Hepatocyte (in vitro differentiated cells): ENCODE results near the gene PIGK. TPM values are rescaled to one million over a fixed set of nuclear protein-coding genes. Genes with fewer than 3 reads are reported as not detected.

Experiments used
- DNase-seq: peaks from one replicate; pipeline ENCODE4 v3.0.0-alpha.2; 2016; ENCODE audit warnings: low spot score
- H2AFZ ChIP-seq: fragments of 200-600 bp; sonication (generic); 2 replicates; pipeline ENCODE4 v1.6.0; 2016; ENCODE audit warnings: antibody characterized with exemption, mild to moderate bottlenecking
- H3K27ac ChIP-seq: fragments of 200-600 bp; sonication (generic); 2 replicates; pipeline ENCODE4 v1.5.1; 2016; ENCODE audit warnings: mild to moderate bottlenecking
- H3K27me3 ChIP-seq: fragments of 200-600 bp; sonication (generic); 2 replicates; pipeline ENCODE4 v1.6.1; 2016
- H3K36me3 ChIP-seq: fragments of 200-600 bp; sonication (generic); replicated peaks from 2 replicates; pipeline ENCODE4 v1.5.1; 2016; ENCODE audit warnings: low read depth; ENCODE audit not compliant: insufficient read depth
- H3K4me1 ChIP-seq: fragments of 200-600 bp; sonication (generic); 2 replicates; pipeline ENCODE4 v1.5.1; 2016; ENCODE audit warnings: mild to moderate bottlenecking, moderate library complexity; ENCODE audit not compliant: insufficient read depth
- H3K4me2 ChIP-seq: fragments of 200-600 bp; sonication (generic); 2 replicates; pipeline ENCODE4 v1.6.0; 2016
- H3K4me3 ChIP-seq: fragments of 200-600 bp; sonication (generic); 2 replicates; pipeline ENCODE4 v1.5.1; 2016; ENCODE audit warnings: mild to moderate bottlenecking
- H3K79me2 ChIP-seq: fragments of 200-600 bp; sonication (generic); 2 replicates; pipeline ENCODE4 v1.6.0; 2017; ENCODE audit warnings: mild to moderate bottlenecking
- H3K9me2 ChIP-seq: fragments of 200-600 bp; sonication (generic); replicated peaks from 2 replicates; pipeline ENCODE4 v1.6.0; 2017; ENCODE audit warnings: mild to moderate bottlenecking; ENCODE audit not compliant: insufficient read depth
- H3K9me3 ChIP-seq: fragments of 200-600 bp; sonication (generic); 2 replicates; pipeline ENCODE4 v1.5.1; 2016; ENCODE audit warnings: low read depth, mild to moderate bottlenecking
- H4K20me1 ChIP-seq: fragments of 200-600 bp; sonication (generic); 2 replicates; pipeline ENCODE4 v1.6.0; 2016; ENCODE audit warnings: mild to moderate bottlenecking; ENCODE audit not compliant: insufficient read depth, poor library complexity, severe bottlenecking
- EZH2 ChIP-seq: fragments of 200-600 bp; sonication (generic); IDR thresholded peaks from 2 replicates; pipeline ENCODE4 v1.6.1; 2016; ENCODE audit warnings: antibody characterized with exemption, mild to moderate bottlenecking, borderline replicate concordance
- EZH2phosphoT487 ChIP-seq: fragments of 200-600 bp; sonication (generic); IDR thresholded peaks from one replicate; pipeline ENCODE4 v1.6.1; 2018; ENCODE audit warnings: antibody characterized with exemption, mild to moderate bottlenecking, low read depth, moderate library complexity; ENCODE audit not compliant: unreplicated experiment, severe bottlenecking
- WGBS: methylation state at CpG from one replicate; pipeline ENCODE4 v1.1.6; 2016; ENCODE audit warnings: low lambda C conversion rate; ENCODE audit errors: missing lambda C conversion rate; 5-methylcytosine and 5-hydroxymethylcytosine counted together
- polyA plus RNA-seq: library from polyadenylated mRNA; unstranded; fragments of >200 nt; fragmentation: Nextera tagmentation; extraction: Ambion mirVana; gene quantifications from 2 replicates; pipeline ENCODE4 v1.2.1, GENCODE V29; 2016
- total RNA-seq: library from RNA; depleted of rRNA; stranded (reverse); fragments of >200 nt; gene quantifications from 2 replicates; pipeline ENCODE4 v1.2.3, GENCODE V29; 2014
- TF ChIP-seq, protein P1 (sequence below): fragments of 200-600 bp; sonication (generic); IDR thresholded peaks from 2 replicates; pipeline ENCODE4 v1.5.1; 2016; ENCODE audit warnings: antibody characterized with exemption, mild to moderate bottlenecking; ENCODE audit not compliant: poor library complexity

PIGK gene
- total and polyA plus RNA-seq, 2 experiments from 2014 or later, result 19.4 to 37.1 TPM

DNA sequence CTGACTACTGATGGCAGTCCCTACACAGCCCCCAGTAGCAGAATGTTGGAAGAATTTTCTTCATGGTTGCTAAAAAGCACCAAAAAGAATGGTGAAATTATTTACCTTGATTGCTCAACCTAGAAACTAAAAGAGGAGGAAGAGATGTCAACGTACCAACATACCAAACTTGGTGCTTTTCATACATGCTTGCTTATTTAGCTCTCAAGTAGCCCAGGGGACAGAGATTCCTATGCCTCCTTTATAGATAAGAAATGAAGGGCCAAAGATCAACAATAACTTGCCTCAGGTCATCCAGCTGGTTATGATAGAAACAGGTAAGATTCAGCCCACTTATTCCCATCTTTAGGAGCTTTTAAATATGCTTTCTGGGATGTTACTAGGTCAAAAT lies 170.6 kb downstream of the PIGK start:
- no peaks in the 10 kb centered on the region for H3K9me2 ChIP-seq
- WGBS, result 25% methylated on average over 1 of the region's 1 CpG
- no peak for DNase-seq
- H2AFZ ChIP-seq, result no peak overlapping the region
- no peaks in the 10 kb centered on the region for H3K9me3 ChIP-seq
- no peak overlapping the region for H3K4me3 ChIP-seq
- H3K79me2 ChIP-seq, result no peaks in the 10 kb centered on the region
- H3K27me3 ChIP-seq, result no peaks in the 10 kb centered on the region
- no peak overlapping the region for H3K27ac ChIP-seq
- H3K4me1 ChIP-seq, result no peaks in the 10 kb centered on the region
- H3K4me2 ChIP-seq, result no peak overlapping the region
- H4K20me1 ChIP-seq, result no peaks in the 10 kb centered on the region
- no peaks in the 10 kb centered on the region for H3K36me3 ChIP-seq
- TF ChIP-seq EZH2, result no peak
- TF ChIP-seq EZH2phosphoT487, result no peak
- TF ChIP-seq, protein P1, sequence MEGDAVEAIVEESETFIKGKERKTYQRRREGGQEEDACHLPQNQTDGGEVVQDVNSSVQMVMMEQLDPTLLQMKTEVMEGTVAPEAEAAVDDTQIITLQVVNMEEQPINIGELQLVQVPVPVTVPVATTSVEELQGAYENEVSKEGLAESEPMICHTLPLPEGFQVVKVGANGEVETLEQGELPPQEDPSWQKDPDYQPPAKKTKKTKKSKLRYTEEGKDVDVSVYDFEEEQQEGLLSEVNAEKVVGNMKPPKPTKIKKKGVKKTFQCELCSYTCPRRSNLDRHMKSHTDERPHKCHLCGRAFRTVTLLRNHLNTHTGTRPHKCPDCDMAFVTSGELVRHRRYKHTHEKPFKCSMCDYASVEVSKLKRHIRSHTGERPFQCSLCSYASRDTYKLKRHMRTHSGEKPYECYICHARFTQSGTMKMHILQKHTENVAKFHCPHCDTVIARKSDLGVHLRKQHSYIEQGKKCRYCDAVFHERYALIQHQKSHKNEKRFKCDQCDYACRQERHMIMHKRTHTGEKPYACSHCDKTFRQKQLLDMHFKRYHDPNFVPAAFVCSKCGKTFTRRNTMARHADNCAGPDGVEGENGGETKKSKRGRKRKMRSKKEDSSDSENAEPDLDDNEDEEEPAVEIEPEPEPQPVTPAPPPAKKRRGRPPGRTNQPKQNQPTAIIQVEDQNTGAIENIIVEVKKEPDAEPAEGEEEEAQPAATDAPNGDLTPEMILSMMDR, result no peak

DNA sequence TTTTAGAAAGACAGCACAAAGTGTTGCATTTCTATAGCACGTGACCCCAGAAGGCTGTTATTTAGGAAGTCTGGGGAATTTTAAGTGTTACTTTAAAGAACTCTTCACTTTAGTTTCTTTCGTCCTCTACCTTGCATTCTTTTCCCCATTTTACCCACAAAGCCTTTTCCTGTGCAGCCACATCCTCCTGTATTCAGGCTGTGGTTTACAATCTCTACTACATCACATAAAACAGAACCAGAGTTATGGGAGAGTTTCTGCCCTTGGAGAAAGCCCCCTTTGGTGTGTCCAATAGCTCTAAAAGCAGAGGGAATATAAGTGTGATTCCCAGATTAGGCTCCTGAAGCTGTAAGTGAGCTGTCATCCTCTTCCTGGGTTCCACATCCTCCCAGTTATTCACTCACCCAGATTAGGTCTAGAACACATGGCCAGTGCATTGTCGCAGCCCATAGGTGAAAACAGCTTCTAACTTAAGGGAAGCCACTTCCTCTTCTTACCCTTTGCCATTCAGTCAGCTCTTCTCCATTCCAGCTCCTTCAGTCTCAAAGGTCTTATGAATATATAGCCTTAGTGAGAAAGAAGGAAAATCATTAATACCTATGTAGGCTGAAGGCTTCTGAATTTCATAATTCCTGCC lies 171.1 kb downstream of the PIGK start:
- TF ChIP-seq EZH2phosphoT487 (no peak), EZH2 (no peak)
- TF ChIP-seq, protein P1, result no peak
- H3K9me3 ChIP-seq, result no peaks in the 10 kb centered on the region
- H3K9me2 ChIP-seq, result no peaks in the 10 kb centered on the region
- H2AFZ ChIP-seq, result no peak overlapping the region
- H3K79me2 ChIP-seq, result no peaks in the 10 kb centered on the region
- no peak overlapping the region for H3K27ac ChIP-seq
- H3K4me3 ChIP-seq, result no peak overlapping the region
- no peaks in the 10 kb centered on the region for H3K36me3 ChIP-seq
- H4K20me1 ChIP-seq, result no peaks in the 10 kb centered on the region
- no peaks in the 10 kb centered on the region for H3K27me3 ChIP-seq
- no peaks in the 10 kb centered on the region for H3K4me1 ChIP-seq
- WGBS, result 76% methylated on average over 3 of the region's 3 CpGs
- DNase-seq, result no peak
- H3K4me2 ChIP-seq, result no peak overlapping the region

- H3K9me2 ChIP-seq, result no peaks in the 10 kb centered on the region
- 97% methylated on average over 1 of the region's 1 CpG for WGBS
- TF ChIP-seq, protein P1, result no peak
- TF ChIP-seq EZH2 (no peak), EZH2phosphoT487 (no peak)
- no peaks in the 10 kb centered on the region for H3K79me2 ChIP-seq
- no peaks in the 10 kb centered on the region for H4K20me1 ChIP-seq
- no peak overlapping the region for H3K27ac ChIP-seq
- H3K4me3 ChIP-seq, result no peak overlapping the region
- no peaks in the 10 kb centered on the region for H3K9me3 ChIP-seq
- no peaks in the 10 kb centered on the region for H3K27me3 ChIP-seq
- DNase-seq, result no peak
- no peaks in the 10 kb centered on the region for H3K4me1 ChIP-seq
- H2AFZ ChIP-seq, result no peak overlapping the region
- no peaks in the 10 kb centered on the region for H3K36me3 ChIP-seq
- H3K4me2 ChIP-seq, result no peak overlapping the region
Observed at GRCh38 chr1:77047575-77047974, 171.7 kb downstream of the PIGK start.
